ENCODE results near the gene ATP10B. TPM values are rescaled to one million over a fixed set of nuclear protein-coding genes. Genes with fewer than 3 reads are reported as not detected.

The ATP10B gene
- total and polyA plus RNA-seq, 10 of the 15 experiments (the other 5 are each of a cell fraction or from before 2014, with no cell fraction given), result not detected

DNA sequence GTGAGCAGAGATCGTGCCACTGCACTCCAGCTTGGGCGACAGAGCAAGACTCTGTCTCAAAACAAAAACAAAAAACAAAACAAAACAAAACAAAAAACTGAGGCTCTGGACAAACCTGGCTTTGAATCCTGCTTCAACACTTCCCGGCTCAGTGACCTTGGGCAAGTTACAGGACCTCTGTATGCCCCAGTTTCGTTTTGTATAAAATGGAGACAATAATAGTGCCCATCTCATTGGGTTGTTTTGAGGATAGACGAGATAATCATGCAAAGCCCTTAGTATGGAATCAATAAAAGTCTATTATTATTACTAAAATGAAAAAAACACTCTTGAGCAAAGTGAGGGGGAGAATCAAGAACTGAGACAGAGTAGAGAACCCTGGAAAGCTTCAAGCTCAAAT lies 184.9 kb downstream of the ATP10B start:
- Histone ChIP-seq H4K20me1 (ENCODE audit: control insufficient read depth, insufficient read depth) (no peaks in the 10 kb centered on the region; the same call in 1 of the 2 replicates), H3K4me1 (ENCODE audit: control insufficient read depth, insufficient read depth, low read length) (no peaks in the 10 kb centered on the region), H3K27ac (ENCODE audit: control insufficient read depth, insufficient read depth) (no peak overlapping the region), H3K9me3 (replicated peaks; ENCODE audit: control insufficient read depth, insufficient read depth, low read length) (no peaks in the 10 kb centered on the region), H3K79me2 (ENCODE audit: control insufficient read depth, insufficient read depth, low read length) (no peaks in the 10 kb centered on the region), H3K9ac (ENCODE audit: control insufficient read depth, insufficient read depth, low read length) (no peak overlapping the region), H3K27me3 (replicated peaks in 1 of 2; ENCODE audit: control insufficient read depth in 2 of 2, insufficient read depth in 2 of 2, low read length in 1 of 2) (no peaks in the 10 kb centered on the region; a peak in 1 of 4 replicates), H3K4me3 (no peak overlapping the region), H3K36me3 (ENCODE audit: control insufficient read depth in 2 of 2, insufficient read depth in 2 of 2, low read length in 1 of 2) (no peaks in the 10 kb centered on the region), H2AFZ (ENCODE audit: control insufficient read depth, low read depth, low read length) (no peak overlapping the region), H3K4me2 (ENCODE audit: control insufficient read depth, insufficient read depth) (no peak overlapping the region)
- ChIA-PET SMC1A (ENCODE audit: uncharacterized antibody, unreplicated experiment) (interaction anchor here (1.2 kb wide), 1 partner anchor 16 kb away, joined by 3 read pairs; no protein-coding TSS in a partner anchor), POLR2A (no interaction called here), RAD21 (ENCODE audit: unreplicated experiment) (no interaction called here), CTCF (no interaction called here)
- WGBS (ENCODE audit: insufficient coverage, insufficient replicate concordance, low lambda C conversion rate, missing lambda C conversion rate), result 25% methylated on average over 5 of the region's 5 CpGs
- ATAC-seq, result no peak
- no peak for DNase-seq (ENCODE audit: low read depth, low spot score)
- BruUV-seq (replicated peaks), result no TSS peak
- in situ Hi-C loops (cut with MboI), result no loop called here
- intact Hi-C loops (cut with micrococcal nuclease; ENCODE audit: unreplicated experiment), result no loop called here
- TF ChIP-seq IRF3 (IDR thresholded peaks at IDR 0.05), result no peak
- TF ChIP-seq, protein P1, sequence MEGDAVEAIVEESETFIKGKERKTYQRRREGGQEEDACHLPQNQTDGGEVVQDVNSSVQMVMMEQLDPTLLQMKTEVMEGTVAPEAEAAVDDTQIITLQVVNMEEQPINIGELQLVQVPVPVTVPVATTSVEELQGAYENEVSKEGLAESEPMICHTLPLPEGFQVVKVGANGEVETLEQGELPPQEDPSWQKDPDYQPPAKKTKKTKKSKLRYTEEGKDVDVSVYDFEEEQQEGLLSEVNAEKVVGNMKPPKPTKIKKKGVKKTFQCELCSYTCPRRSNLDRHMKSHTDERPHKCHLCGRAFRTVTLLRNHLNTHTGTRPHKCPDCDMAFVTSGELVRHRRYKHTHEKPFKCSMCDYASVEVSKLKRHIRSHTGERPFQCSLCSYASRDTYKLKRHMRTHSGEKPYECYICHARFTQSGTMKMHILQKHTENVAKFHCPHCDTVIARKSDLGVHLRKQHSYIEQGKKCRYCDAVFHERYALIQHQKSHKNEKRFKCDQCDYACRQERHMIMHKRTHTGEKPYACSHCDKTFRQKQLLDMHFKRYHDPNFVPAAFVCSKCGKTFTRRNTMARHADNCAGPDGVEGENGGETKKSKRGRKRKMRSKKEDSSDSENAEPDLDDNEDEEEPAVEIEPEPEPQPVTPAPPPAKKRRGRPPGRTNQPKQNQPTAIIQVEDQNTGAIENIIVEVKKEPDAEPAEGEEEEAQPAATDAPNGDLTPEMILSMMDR (IDR thresholded peaks at IDR 0.05 in 2 of 3, conservative IDR thresholded peaks at IDR 0.05 in 1 of 3; ENCODE audit: control insufficient read depth in 2 of 3, extremely low read depth in 1 of 3, insufficient read depth in 1 of 3, low read depth in 3 of 3, low read length in 3 of 3), result no peak
- TF ChIP-seq ZBTB33 (IDR thresholded peaks at IDR 0.05), result no peak
- TF ChIP-seq, protein P2, sequence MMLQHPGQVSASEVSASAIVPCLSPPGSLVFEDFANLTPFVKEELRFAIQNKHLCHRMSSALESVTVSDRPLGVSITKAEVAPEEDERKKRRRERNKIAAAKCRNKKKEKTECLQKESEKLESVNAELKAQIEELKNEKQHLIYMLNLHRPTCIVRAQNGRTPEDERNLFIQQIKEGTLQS (IDR thresholded peaks at IDR 0.05; ENCODE audit: borderline replicate concordance, extremely low read depth, low read depth, low read length), result no peak
- no peak for TF ChIP-seq NFXL1 (IDR thresholded peaks at IDR 0.05; ENCODE audit: borderline replicate concordance)
- no peak for TF ChIP-seq KLF5 (IDR thresholded peaks at IDR 0.05; ENCODE audit: partially characterized antibody)
- no peak for TF ChIP-seq RELA (IDR thresholded peaks at IDR 0.05; ENCODE audit: borderline replicate concordance, partially characterized antibody)
- TF ChIP-seq BCLAF1 (IDR thresholded peaks at IDR 0.05), result no peak
- TF ChIP-seq CEBPZ (IDR thresholded peaks at IDR 0.05; ENCODE audit: low read depth, low read length), result no peak
- TF ChIP-seq FOS (IDR thresholded peaks at IDR 0.05; ENCODE audit: borderline replicate concordance, extremely low read depth, insufficient read length), result no peak
- FAIRE-seq, result no peak

All from GM12878 (cell line).